Erythroblast (primary cell): ENCODE data around the gene OCRL.

Source experiments
- GATA1 ChIP-seq: IDR thresholded peaks from 2 replicates; pipeline ENCODE4 v1.6.1; 2011; ENCODE audit warnings: low read depth, mild to moderate bottlenecking, control low read depth, low read length, moderate library complexity
- POLR2A ChIP-seq: IDR thresholded peaks from 2 replicates; pipeline ENCODE4 v1.6.1; 2011; ENCODE audit warnings: mild to moderate bottlenecking, low read length

- TF ChIP-seq GATA1, result no peak
- TF ChIP-seq POLR2A, result no peak
These were observed 68.4 kb downstream of the OCRL start for GRCh38 chrX:129608496-129608895.
